ENCODE measurements around the gene FXYD6.
A peak's percentile ranks its signal among the peaks of the same experiment; 100 is the strongest.

Gene FXYD6

GRCh38 chr11:117831661-117832415 is 44.6 kb downstream of the FXYD6 start:
- no peak for TF ChIP-seq CTCF (conservative IDR thresholded peaks at IDR 0.05; ENCODE audit: low read depth)
- CTCF ChIA-PET = interaction anchor here (0.6 to 1.5 kb wide), 4 partner anchors 12 to 406 kb away, joined by 3 to 4 read pairs (median 4); no protein-coding TSS in a partner anchor

GRCh38 chr11:117830674-117831351 is 45.6 kb downstream of the FXYD6 start:
- no peak for DNase-seq (ENCODE audit: low spot score)
- ChIA-PET CTCF (interaction anchor here (0.6 kb wide), 1 partner anchor 405 kb away, joined by 3 read pairs; no protein-coding TSS in a partner anchor), POLR2A (ENCODE audit: low non-redundant PET) (no interaction called here)
- no peak for TF ChIP-seq CTCF (conservative IDR thresholded peaks at IDR 0.05; ENCODE audit: low read depth)
- H3K27ac ChIP-seq = no peak overlapping the region

More at GRCh38 chr11:117831661-117832415, 44.6 kb downstream of the FXYD6 start:
- POLR2A ChIA-PET (ENCODE audit: low non-redundant PET) = no interaction called here
- no peak overlapping the region for H3K27ac ChIP-seq
- DNase-seq (ENCODE audit: low spot score) = no peak

GRCh38 chr11:117830072-117830471 is 46.4 kb downstream of the FXYD6 start:
- POLR2A ChIA-PET (ENCODE audit: low non-redundant PET) = no interaction called here
- TF ChIP-seq CTCF (conservative IDR thresholded peaks at IDR 0.05; ENCODE audit: low read depth) = no peak
- no peak for DNase-seq (ENCODE audit: low spot score)
- CTCF ChIA-PET = interaction anchor here (1.3 kb wide), 1 partner anchor 13 kb away, joined by 4 read pairs; no protein-coding TSS in a partner anchor
- H3K27ac ChIP-seq = no peak overlapping the region

GRCh38 chr11:117829369-117829725 is 47.1 kb downstream of the FXYD6 start:
- POLR2A ChIA-PET (ENCODE audit: low non-redundant PET) = no interaction called here
- H3K27ac ChIP-seq = no peak overlapping the region
- no peak for TF ChIP-seq CTCF (conservative IDR thresholded peaks at IDR 0.05; ENCODE audit: low read depth)
- CTCF ChIA-PET = interaction anchor here (1.3 kb wide), 1 partner anchor 12 kb away, joined by 4 read pairs; no protein-coding TSS in a partner anchor
- DNase-seq (ENCODE audit: low spot score) = no peak

- POLR2A ChIA-PET (ENCODE audit: low non-redundant PET) = no interaction called here
- no peak for TF ChIP-seq CTCF (conservative IDR thresholded peaks at IDR 0.05; ENCODE audit: low read depth)
- CTCF ChIA-PET = interaction anchor here (0.9 to 1.3 kb wide), 3 partner anchors 11 to 224 kb away, joined by 3 to 4 read pairs (median 4); no protein-coding TSS in a partner anchor
- DNase-seq (ENCODE audit: low spot score) = peak; percentile 57
- H3K27ac ChIP-seq = no peak overlapping the region
Observed at GRCh38 chr11:117828611-117829368, 47.7 kb downstream of the FXYD6 start.

Data from RWPE1 (cell line).